Measurements from ENCODE around the gene OR9Q1. TPM values are rescaled to one million over a fixed set of nuclear protein-coding genes. Genes with fewer than 3 reads are reported as not detected.

OR9Q1 gene
- total and polyA plus RNA-seq, 2 of the 13 experiments (the other 11 are each of a cell fraction or from before 2014, with no cell fraction given), result not detected

DNA sequence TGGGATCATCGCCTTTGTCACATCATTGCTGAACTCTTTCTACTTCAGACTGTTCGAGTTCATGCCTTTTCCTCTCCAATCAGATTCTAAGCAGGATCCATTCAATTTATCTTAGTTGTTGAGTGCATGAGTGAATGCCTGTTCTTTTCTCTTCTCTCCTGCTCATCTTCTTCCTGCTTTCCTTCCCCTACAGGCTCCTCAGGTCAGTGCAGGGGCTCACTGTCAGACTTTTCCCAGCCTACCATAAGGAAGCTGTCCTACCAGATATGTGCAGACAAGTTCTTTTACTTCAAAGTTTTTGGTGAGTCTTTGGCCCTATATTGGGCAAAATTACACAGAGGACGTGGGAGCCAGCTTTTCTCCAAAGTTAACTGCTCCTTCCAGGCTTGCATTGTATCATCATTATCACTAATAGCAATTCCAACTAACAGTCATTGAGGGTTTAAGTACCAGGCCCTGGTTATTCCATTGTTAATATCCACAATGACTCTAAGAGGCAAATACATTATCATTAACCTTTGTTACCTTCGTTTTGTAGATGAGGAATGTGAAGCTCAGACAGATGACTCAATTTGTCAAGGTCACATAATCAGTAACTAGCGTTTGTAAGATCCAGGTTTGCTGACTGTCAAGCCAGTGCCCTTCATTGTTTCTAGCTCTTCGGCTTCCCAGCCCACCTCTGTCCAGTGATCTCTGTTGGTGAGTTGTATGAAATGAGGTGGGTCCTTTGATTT, 37.4 kb downstream of the OR9Q1 start (continued):
- TF ChIP-seq KDM4B (CRISPR knock-in tag; IDR thresholded peaks at IDR 0.05), result no peak
- no peak for TF ChIP-seq FOXK2 (IDR thresholded peaks at IDR 0.05)
- TF ChIP-seq ZNF841 (CRISPR knock-in tag; IDR thresholded peaks at IDR 0.05; ENCODE audit: borderline replicate concordance), result no peak
- TF ChIP-seq NCOA1 (CRISPR knock-in tag; IDR thresholded peaks at IDR 0.05), result no peak
- TF ChIP-seq SP5 (CRISPR knock-in tag; IDR thresholded peaks at IDR 0.05; ENCODE audit: borderline replicate concordance, low read depth), result no peak
- no peak for TF ChIP-seq IRX3 (CRISPR knock-in tag; IDR thresholded peaks at IDR 0.05; ENCODE audit: borderline replicate concordance, low read depth)
- TF ChIP-seq, protein P1, sequence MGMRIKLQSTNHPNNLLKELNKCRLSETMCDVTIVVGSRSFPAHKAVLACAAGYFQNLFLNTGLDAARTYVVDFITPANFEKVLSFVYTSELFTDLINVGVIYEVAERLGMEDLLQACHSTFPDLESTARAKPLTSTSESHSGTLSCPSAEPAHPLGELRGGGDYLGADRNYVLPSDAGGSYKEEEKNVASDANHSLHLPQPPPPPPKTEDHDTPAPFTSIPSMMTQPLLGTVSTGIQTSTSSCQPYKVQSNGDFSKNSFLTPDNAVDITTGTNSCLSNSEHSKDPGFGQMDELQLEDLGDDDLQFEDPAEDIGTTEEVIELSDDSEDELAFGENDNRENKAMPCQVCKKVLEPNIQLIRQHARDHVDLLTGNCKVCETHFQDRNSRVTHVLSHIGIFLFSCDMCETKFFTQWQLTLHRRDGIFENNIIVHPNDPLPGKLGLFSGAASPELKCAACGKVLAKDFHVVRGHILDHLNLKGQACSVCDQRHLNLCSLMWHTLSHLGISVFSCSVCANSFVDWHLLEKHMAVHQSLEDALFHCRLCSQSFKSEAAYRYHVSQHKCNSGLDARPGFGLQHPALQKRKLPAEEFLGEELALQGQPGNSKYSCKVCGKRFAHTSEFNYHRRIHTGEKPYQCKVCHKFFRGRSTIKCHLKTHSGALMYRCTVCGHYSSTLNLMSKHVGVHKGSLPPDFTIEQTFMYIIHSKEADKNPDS (CRISPR knock-in tag; IDR thresholded peaks at IDR 0.05), result no peak
- peak; percentile 78 for TF ChIP-seq SAP130 (CRISPR knock-in tag; IDR thresholded peaks at IDR 0.05; ENCODE audit: low read depth)
- TF ChIP-seq, protein P2, sequence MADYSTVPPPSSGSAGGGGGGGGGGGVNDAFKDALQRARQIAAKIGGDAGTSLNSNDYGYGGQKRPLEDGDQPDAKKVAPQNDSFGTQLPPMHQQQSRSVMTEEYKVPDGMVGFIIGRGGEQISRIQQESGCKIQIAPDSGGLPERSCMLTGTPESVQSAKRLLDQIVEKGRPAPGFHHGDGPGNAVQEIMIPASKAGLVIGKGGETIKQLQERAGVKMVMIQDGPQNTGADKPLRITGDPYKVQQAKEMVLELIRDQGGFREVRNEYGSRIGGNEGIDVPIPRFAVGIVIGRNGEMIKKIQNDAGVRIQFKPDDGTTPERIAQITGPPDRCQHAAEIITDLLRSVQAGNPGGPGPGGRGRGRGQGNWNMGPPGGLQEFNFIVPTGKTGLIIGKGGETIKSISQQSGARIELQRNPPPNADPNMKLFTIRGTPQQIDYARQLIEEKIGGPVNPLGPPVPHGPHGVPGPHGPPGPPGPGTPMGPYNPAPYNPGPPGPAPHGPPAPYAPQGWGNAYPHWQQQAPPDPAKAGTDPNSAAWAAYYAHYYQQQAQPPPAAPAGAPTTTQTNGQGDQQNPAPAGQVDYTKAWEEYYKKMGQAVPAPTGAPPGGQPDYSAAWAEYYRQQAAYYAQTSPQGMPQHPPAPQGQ (CRISPR knock-in tag; IDR thresholded peaks at IDR 0.05; ENCODE audit: borderline replicate concordance), result no peak
- TF ChIP-seq, protein P3, sequence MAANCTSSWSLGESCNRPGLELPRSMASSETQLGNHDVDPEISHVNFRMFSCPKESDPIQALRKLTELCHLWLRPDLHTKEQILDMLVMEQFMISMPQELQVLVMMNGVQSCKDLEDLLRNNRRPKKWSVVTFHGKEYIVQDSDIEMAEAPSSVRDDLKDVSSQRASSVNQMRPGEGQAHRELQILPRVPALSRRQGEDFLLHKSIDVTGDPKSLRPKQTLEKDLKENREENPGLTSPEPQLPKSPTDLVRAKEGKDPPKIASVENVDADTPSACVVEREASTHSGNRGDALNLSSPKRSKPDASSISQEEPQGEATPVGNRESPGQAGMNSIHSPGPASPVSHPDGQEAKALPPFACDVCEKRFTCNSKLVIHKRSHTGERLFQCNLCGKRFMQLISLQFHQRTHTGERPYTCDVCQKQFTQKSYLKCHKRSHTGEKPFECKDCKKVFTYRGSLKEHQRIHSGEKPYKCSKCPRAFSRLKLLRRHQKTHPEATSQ (CRISPR knock-in tag; IDR thresholded peaks at IDR 0.05; ENCODE audit: borderline replicate concordance), result no peak
- TF ChIP-seq SATB2 (CRISPR knock-in tag; IDR thresholded peaks at IDR 0.05), result no peak
- TF ChIP-seq ZNF382 (CRISPR knock-in tag; IDR thresholded peaks at IDR 0.05; ENCODE audit: borderline replicate concordance), result no peak
- no peak for TF ChIP-seq SYNCRIP (IDR thresholded peaks at IDR 0.05; ENCODE audit: insufficient read depth, low read depth, low read length)
- TF ChIP-seq, protein P4, sequence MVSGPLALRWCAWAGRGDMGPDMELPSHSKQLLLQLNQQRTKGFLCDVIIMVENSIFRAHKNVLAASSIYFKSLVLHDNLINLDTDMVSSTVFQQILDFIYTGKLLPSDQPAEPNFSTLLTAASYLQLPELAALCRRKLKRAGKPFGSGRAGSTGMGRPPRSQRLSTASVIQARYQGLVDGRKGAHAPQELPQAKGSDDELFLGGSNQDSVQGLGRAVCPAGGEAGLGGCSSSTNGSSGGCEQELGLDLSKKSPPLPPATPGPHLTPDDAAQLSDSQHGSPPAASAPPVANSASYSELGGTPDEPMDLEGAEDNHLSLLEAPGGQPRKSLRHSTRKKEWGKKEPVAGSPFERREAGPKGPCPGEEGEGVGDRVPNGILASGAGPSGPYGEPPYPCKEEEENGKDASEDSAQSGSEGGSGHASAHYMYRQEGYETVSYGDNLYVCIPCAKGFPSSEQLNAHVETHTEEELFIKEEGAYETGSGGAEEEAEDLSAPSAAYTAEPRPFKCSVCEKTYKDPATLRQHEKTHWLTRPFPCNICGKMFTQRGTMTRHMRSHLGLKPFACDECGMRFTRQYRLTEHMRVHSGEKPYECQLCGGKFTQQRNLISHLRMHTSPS (CRISPR knock-in tag; IDR thresholded peaks at IDR 0.05; ENCODE audit: low read depth), result no peak
- TF ChIP-seq JUN (CRISPR knock-in tag; IDR thresholded peaks at IDR 0.05), result no peak
- no peak for TF ChIP-seq ZNF678 (CRISPR knock-in tag; IDR thresholded peaks at IDR 0.05)
- TF ChIP-seq RBAK (CRISPR knock-in tag; IDR thresholded peaks at IDR 0.05), result no peak
- TF ChIP-seq TEAD3 (CRISPR knock-in tag; optimal IDR thresholded peaks at IDR 0.05; ENCODE audit: borderline replicate concordance), result peak; percentile 81
- no peak for TF ChIP-seq ZNF75D (CRISPR knock-in tag; IDR thresholded peaks at IDR 0.05; ENCODE audit: borderline replicate concordance)
